ENCODE data around the gene FRK.
"Not testable (repeated sequence)": the region's sequence is repeated elsewhere in the genome, so short reads cannot be mapped to it uniquely, and the experiment has no call there.

The FRK gene

DNA sequence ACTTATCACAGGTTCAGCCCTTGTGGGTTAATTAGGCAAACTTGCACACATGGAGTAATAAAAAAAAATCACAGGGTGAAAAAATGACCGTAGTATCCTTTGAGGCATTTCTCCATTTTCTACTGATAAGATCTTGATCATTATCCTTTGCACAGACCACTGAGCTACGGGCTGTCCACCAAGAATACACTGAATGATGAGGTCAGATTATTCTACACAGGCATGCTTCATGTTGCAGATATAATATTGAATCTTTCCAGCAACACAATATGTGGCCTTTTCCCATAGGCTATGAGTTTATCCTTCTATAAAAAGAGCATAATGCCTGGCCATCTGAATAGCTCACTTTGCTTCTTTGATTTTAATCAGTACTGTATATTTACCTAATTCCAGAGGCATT, 168.9 kb downstream of the FRK start:
- TF ChIP-seq EZH2phosphoT487 (IDR thresholded peaks at IDR 0.05; ENCODE audit: borderline replicate concordance): no peak
- TF ChIP-seq CTCF (conservative IDR thresholded peaks at IDR 0.05; ENCODE audit: low read length): no peak
- no peaks in the 10 kb centered on the region for H3K4me1 ChIP-seq (ENCODE audit: insufficient read depth, low read length, poor library complexity, severe bottlenecking)

GRCh38 chr6:115891111-115891669, 169.5 kb downstream of the FRK start:
- no peak overlapping the region for H2AFZ ChIP-seq (ENCODE audit: low read length)
- no peaks in the 10 kb centered on the region for H3K9me2 ChIP-seq (replicated peaks; ENCODE audit: low read depth, low read length)
- no peak overlapping the region for H3K9ac ChIP-seq (ENCODE audit: low read depth, low read length, poor library complexity, severe bottlenecking)

More for the DNA sequence above, 168.9 kb downstream of the FRK start:
- Histone ChIP-seq H4K20me1 (ENCODE audit: insufficient read depth, low read length, poor library complexity, severe bottlenecking) (no peaks in the 10 kb centered on the region), H3K9me3 (ENCODE audit: insufficient read depth, low read depth, low read length) (no peaks in the 10 kb centered on the region), H3F3A (ENCODE audit: low read depth) (no peaks in the 10 kb centered on the region), H3K27me3 (ENCODE audit: insufficient read depth, low read length, poor library complexity, severe bottlenecking) (no peaks in the 10 kb centered on the region), H3K36me3 (ENCODE audit: insufficient read depth, low read length) (no peaks in the 10 kb centered on the region), H3K9me2 (replicated peaks; ENCODE audit: low read depth, low read length) (no peaks in the 10 kb centered on the region), H2AFZ (ENCODE audit: low read length) (no peak overlapping the region), H3K4me3 (ENCODE audit: low read length, poor library complexity, severe bottlenecking) (no peak overlapping the region), H3K9ac (ENCODE audit: low read depth, low read length, poor library complexity, severe bottlenecking) (no peak overlapping the region), H3K4me2 (ENCODE audit: low read depth, low read length, poor library complexity, severe bottlenecking) (no peak overlapping the region), H3K79me2 (ENCODE audit: insufficient read depth, low read length) (no peaks in the 10 kb centered on the region)

DNA sequence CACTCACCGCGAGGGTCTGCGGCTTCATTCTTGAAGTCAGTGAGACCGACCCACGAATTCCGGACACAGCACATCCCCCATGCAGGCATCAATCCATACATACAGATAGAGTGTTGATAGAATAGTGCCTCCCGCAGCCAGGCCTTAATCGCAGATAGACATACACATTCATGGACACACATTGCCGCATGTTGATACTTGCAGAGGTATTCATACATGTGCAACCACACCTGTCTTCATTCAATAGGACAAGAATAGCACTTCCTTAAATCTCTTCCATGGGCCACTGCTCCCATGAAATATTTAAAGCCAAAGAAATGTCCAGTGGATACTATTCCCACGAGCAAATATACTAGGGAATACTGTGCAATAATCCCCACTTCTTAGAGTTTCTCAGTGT, 170.5 kb downstream of the FRK start:
- TF ChIP-seq CTCF (conservative IDR thresholded peaks at IDR 0.05; ENCODE audit: low read length): no peak
- no peak overlapping the region for H3K4me3 ChIP-seq (ENCODE audit: low read length, poor library complexity, severe bottlenecking)
- no peak overlapping the region for H2AFZ ChIP-seq (ENCODE audit: low read length)
- no peak overlapping the region for H3K4me2 ChIP-seq (ENCODE audit: low read depth, low read length, poor library complexity, severe bottlenecking)
- no peak overlapping the region for H3K9ac ChIP-seq (ENCODE audit: low read depth, low read length, poor library complexity, severe bottlenecking)
- H3F3A ChIP-seq (ENCODE audit: low read depth): no peaks in the 10 kb centered on the region
- H3K9me3 ChIP-seq (ENCODE audit: insufficient read depth, low read depth, low read length): no peaks in the 10 kb centered on the region
- no peaks in the 10 kb centered on the region for H3K79me2 ChIP-seq (ENCODE audit: insufficient read depth, low read length)
- no peaks in the 10 kb centered on the region for H3K4me1 ChIP-seq (ENCODE audit: insufficient read depth, low read length, poor library complexity, severe bottlenecking)
- H4K20me1 ChIP-seq (ENCODE audit: insufficient read depth, low read length, poor library complexity, severe bottlenecking): no peaks in the 10 kb centered on the region
- H3K27me3 ChIP-seq (ENCODE audit: insufficient read depth, low read length, poor library complexity, severe bottlenecking): no peaks in the 10 kb centered on the region
- H3K36me3 ChIP-seq (ENCODE audit: insufficient read depth, low read length): no peaks in the 10 kb centered on the region
- H3K9me2 ChIP-seq (replicated peaks; ENCODE audit: low read depth, low read length): no peaks in the 10 kb centered on the region

More at GRCh38 chr6:115891111-115891669, 169.5 kb downstream of the FRK start:
- Histone ChIP-seq H3K9me3 (ENCODE audit: insufficient read depth, low read depth, low read length) (no peaks in the 10 kb centered on the region), H3K36me3 (ENCODE audit: insufficient read depth, low read length) (no peaks in the 10 kb centered on the region), H3K4me2 (ENCODE audit: low read depth, low read length, poor library complexity, severe bottlenecking) (no peak overlapping the region), H3K79me2 (ENCODE audit: insufficient read depth, low read length) (no peaks in the 10 kb centered on the region), H3K27me3 (ENCODE audit: insufficient read depth, low read length, poor library complexity, severe bottlenecking) (no peaks in the 10 kb centered on the region), H3K4me3 (ENCODE audit: low read length, poor library complexity, severe bottlenecking) (no peak overlapping the region), H3K4me1 (ENCODE audit: insufficient read depth, low read length, poor library complexity, severe bottlenecking) (no peaks in the 10 kb centered on the region), H4K20me1 (ENCODE audit: insufficient read depth, low read length, poor library complexity, severe bottlenecking) (no peaks in the 10 kb centered on the region), H3F3A (ENCODE audit: low read depth) (no peaks in the 10 kb centered on the region)
- TF ChIP-seq EZH2phosphoT487 (IDR thresholded peaks at IDR 0.05; ENCODE audit: borderline replicate concordance) (no peak), CTCF (conservative IDR thresholded peaks at IDR 0.05; ENCODE audit: low read length) (no peak)

GRCh38 chr6:115888687-115889470, 171.8 kb downstream of the FRK start:
- not testable (repeated sequence) for H3K36me3 ChIP-seq (ENCODE audit: insufficient read depth, low read length)

More at GRCh38 chr6:115888687-115889470, 171.8 kb downstream of the FRK start:
- H3K9me2 ChIP-seq (replicated peaks; ENCODE audit: low read depth, low read length); H3K4me1 ChIP-seq (ENCODE audit: insufficient read depth, low read length, poor library complexity, severe bottlenecking); H3F3A ChIP-seq (ENCODE audit: low read depth); H3K9ac ChIP-seq (ENCODE audit: low read depth, low read length, poor library complexity, severe bottlenecking); H3K9me3 ChIP-seq (ENCODE audit: insufficient read depth, low read depth, low read length); H3K4me3 ChIP-seq (ENCODE audit: low read length, poor library complexity, severe bottlenecking); H3K79me2 ChIP-seq (ENCODE audit: insufficient read depth, low read length); H3K27me3 ChIP-seq (ENCODE audit: insufficient read depth, low read length, poor library complexity, severe bottlenecking); H2AFZ ChIP-seq (ENCODE audit: low read length); H4K20me1 ChIP-seq (ENCODE audit: insufficient read depth, low read length, poor library complexity, severe bottlenecking); H3K4me2 ChIP-seq (ENCODE audit: low read depth, low read length, poor library complexity, severe bottlenecking): not testable (repeated sequence)

Data from Loucy (cell line).